Mesenchymal stem cell (in vitro differentiated cells and primary cell): ENCODE measurements around the gene SULT1B1.

ENCODE experiments used
- DNase-seq: peaks from one replicate; pipeline ENCODE4 v3.0.0-alpha.2; 2013
- H2AFZ ChIP-seq: one replicate; pipeline ENCODE4 v1.6.1; 2013; ENCODE audit warnings: low read depth, mild to moderate bottlenecking, control low read depth, inconsistent platforms, low read length, moderate library complexity
- H2AK5ac ChIP-seq: 2 replicates; pipeline ENCODE4 v1.6.1; 2013; ENCODE audit warnings: low read length, moderate library complexity, mild to moderate bottlenecking, inconsistent platforms; ENCODE audit not compliant: severe bottlenecking
- H2BK120ac ChIP-seq: one replicate; pipeline ENCODE4 v1.6.1; 2013; ENCODE audit warnings: low read depth, mild to moderate bottlenecking, inconsistent platforms, low read length, moderate library complexity
- H2BK12ac ChIP-seq, 2 experiments: one replicate each; pipeline ENCODE4 v1.6.1; 2013; ENCODE audit warnings: inconsistent platforms in 2 of 2, low read length in 2 of 2, mild to moderate bottlenecking in 2 of 2, moderate library complexity in 2 of 2, control low read depth in 1 of 2
- H2BK15ac ChIP-seq: one replicate; pipeline ENCODE4 v1.6.1; 2013; ENCODE audit warnings: mild to moderate bottlenecking, low read depth, inconsistent platforms; ENCODE audit not compliant: poor library complexity, severe bottlenecking
- H2BK5ac ChIP-seq: 2 replicates; pipeline ENCODE4 v1.6.1; 2013; ENCODE audit warnings: low read depth, mild to moderate bottlenecking, low read length, control low read depth, inconsistent platforms; ENCODE audit not compliant: poor library complexity, severe bottlenecking
- H3K14ac ChIP-seq, 2 experiments: one replicate each; pipeline ENCODE4 v1.6.1; 2013; ENCODE audit warnings: inconsistent platforms in 2 of 2, low read length in 2 of 2, control low read depth in 1 of 2, mild to moderate bottlenecking in 1 of 2, moderate library complexity in 1 of 2
- H3K18ac ChIP-seq, 2 experiments: one replicate each; pipeline ENCODE4 v1.6.1; 2013; ENCODE audit warnings: inconsistent platforms in 2 of 2, low read length in 2 of 2, control low read depth in 1 of 2, low read depth in 1 of 2, mild to moderate bottlenecking in 1 of 2
- H3K23ac ChIP-seq, 2 experiments: one replicate each; pipeline ENCODE4 v1.6.1; 2013; ENCODE audit warnings: inconsistent platforms in 2 of 2, low read length in 2 of 2, mild to moderate bottlenecking in 2 of 2, moderate library complexity in 2 of 2, control low read depth in 1 of 2
- H3K27ac ChIP-seq: 2 replicates; pipeline ENCODE4 v1.5.1; 2013; ENCODE audit warnings: mild to moderate bottlenecking, moderate library complexity, low read length, control low read depth, inconsistent platforms; ENCODE audit not compliant: poor library complexity, severe bottlenecking
- H3K27me3 ChIP-seq, 2 experiments: 2 replicates each; pipeline versions ENCODE4 v1.6.1 to v1.7.0; 2013; ENCODE audit warnings: low read length in 2 of 2, mild to moderate bottlenecking in 2 of 2, moderate library complexity in 2 of 2, control low read depth in 1 of 2, inconsistent platforms in 1 of 2; ENCODE audit not compliant: control insufficient read depth in 1 of 2, insufficient read depth in 1 of 2
- H3K36me3 ChIP-seq, 2 experiments: 2 replicates each; pipeline versions ENCODE4 v1.6.1 to v1.7.0; 2013; ENCODE audit warnings: low read length in 2 of 2, control low read depth in 1 of 2, inconsistent platforms in 1 of 2, low read depth in 1 of 2, mild to moderate bottlenecking in 1 of 2; ENCODE audit not compliant: insufficient read depth in 2 of 2, control insufficient read depth in 1 of 2
- H3K4ac ChIP-seq, 2 experiments: one replicate each; pipeline ENCODE4 v1.6.1; 2013; ENCODE audit warnings: inconsistent platforms in 2 of 2, low read length in 2 of 2, mild to moderate bottlenecking in 2 of 2, moderate library complexity in 2 of 2, control low read depth in 1 of 2, low read depth in 1 of 2
- H3K4me1 ChIP-seq: 2 replicates; pipeline ENCODE4 v1.6.1; 2013; ENCODE audit warnings: low read depth, low read length, control low read depth; ENCODE audit not compliant: control insufficient read depth, insufficient read depth
- H3K4me2 ChIP-seq: 2 replicates; pipeline ENCODE4 v1.6.1; 2013; ENCODE audit warnings: low read length, mild to moderate bottlenecking, inconsistent platforms; ENCODE audit not compliant: poor library complexity, severe bottlenecking
- H3K4me3 ChIP-seq, 2 experiments: 2 replicates each; pipeline versions ENCODE4 v1.5.1 to v1.7.0; 2013; ENCODE audit warnings: low read length in 2 of 2, mild to moderate bottlenecking in 2 of 2, control low read depth in 1 of 2, low read depth in 1 of 2; ENCODE audit not compliant: insufficient read depth in 1 of 2
- H3K79me1 ChIP-seq: replicated peaks from 2 replicates; pipeline ENCODE4 v1.6.1; 2013; ENCODE audit warnings: mild to moderate bottlenecking, control low read depth, low read length, inconsistent platforms; ENCODE audit not compliant: poor library complexity, severe bottlenecking
- H3K9ac ChIP-seq: 2 replicates; pipeline ENCODE4 v1.7.0; 2013; ENCODE audit warnings: mild to moderate bottlenecking, low read length, moderate library complexity
- H3K9me3 ChIP-seq: 2 replicates; pipeline ENCODE4 v1.7.0; 2013; ENCODE audit warnings: mild to moderate bottlenecking, low read length; ENCODE audit not compliant: control insufficient read depth
- H4K8ac ChIP-seq: one replicate; pipeline ENCODE4 v1.6.1; 2013; ENCODE audit warnings: inconsistent platforms, mild to moderate bottlenecking, low read length, moderate library complexity
- H4K91ac ChIP-seq: one replicate; pipeline ENCODE4 v1.6.1; 2013; ENCODE audit warnings: mild to moderate bottlenecking, low read length, inconsistent platforms
- WGBS: methylation state at CpG from one replicate; pipeline ENCODE4 v1.1.7; 2013; ENCODE audit warnings: mixed read lengths; 5-methylcytosine and 5-hydroxymethylcytosine counted together

The SULT1B1 gene

GRCh38 chr4:69787879-69788278 is 27.5 kb upstream of the SULT1B1 start:
- no peaks in the 10 kb centered on the region for H3K36me3 ChIP-seq
- no peak overlapping the region for H3K9ac ChIP-seq
- H3K79me1 ChIP-seq, result no peaks in the 10 kb centered on the region
- no peak overlapping the region for H4K8ac ChIP-seq
- no peak overlapping the region for H2BK15ac ChIP-seq
- no peak overlapping the region for H2BK12ac ChIP-seq
- H3K18ac ChIP-seq, result no peak overlapping the region
- no peak overlapping the region for H4K91ac ChIP-seq
- no peak overlapping the region for H3K4me3 ChIP-seq
- H2BK5ac ChIP-seq, result no peak overlapping the region
- H3K4me2 ChIP-seq, result no peak overlapping the region
- H3K27ac ChIP-seq, result no peak overlapping the region
- no peak for DNase-seq
- H2AK5ac ChIP-seq, result no peak overlapping the region
- H3K9me3 ChIP-seq, result no peaks in the 10 kb centered on the region
- no peak overlapping the region for H3K23ac ChIP-seq
- H3K4ac ChIP-seq, result no peak overlapping the region
- no peak overlapping the region for H2BK120ac ChIP-seq
- no peaks in the 10 kb centered on the region for H3K27me3 ChIP-seq
- H3K14ac ChIP-seq, result no peak overlapping the region
- H3K4me1 ChIP-seq, result no peaks in the 10 kb centered on the region
- no peak overlapping the region for H2AFZ ChIP-seq

GRCh38 chr4:69786547-69786946 is 26.1 kb upstream of the SULT1B1 start:
- Histone ChIP-seq H2BK15ac (no peak overlapping the region), H2BK5ac (no peak overlapping the region), H4K8ac (no peak overlapping the region), H3K4me3 (no peak overlapping the region), H2AFZ (no peak overlapping the region), H3K79me1 (no peaks in the 10 kb centered on the region), H2BK120ac (no peak overlapping the region), H3K4ac (no peak overlapping the region), H3K18ac (no peak overlapping the region), H2BK12ac (no peak overlapping the region), H3K27ac (no peak overlapping the region), H3K23ac (no peak overlapping the region), H3K4me2 (no peak overlapping the region), H3K36me3 (no peaks in the 10 kb centered on the region), H4K91ac (no peak overlapping the region), H3K9me3 (no peaks in the 10 kb centered on the region), H3K4me1 (no peaks in the 10 kb centered on the region), H2AK5ac (no peak overlapping the region), H3K9ac (no peak overlapping the region), H3K27me3 (no peaks in the 10 kb centered on the region), H3K14ac (no peak overlapping the region)
- no peak for DNase-seq
- WGBS, result no CpG with 5 or more reads among the region's 1 CpG

GRCh38 chr4:69785211-69785831 is 24.9 kb upstream of the SULT1B1 start:
- Histone ChIP-seq H3K9ac (no peak overlapping the region), H2BK15ac (no peak overlapping the region), H3K23ac (no peak overlapping the region), H3K4me3 (no peak overlapping the region), H3K27me3 (no peaks in the 10 kb centered on the region), H3K4ac (no peak overlapping the region), H4K8ac (no peak overlapping the region), H2BK12ac (no peak overlapping the region), H3K18ac (no peak overlapping the region), H3K9me3 (no peaks in the 10 kb centered on the region), H2AK5ac (no peak overlapping the region), H3K4me1 (no peaks in the 10 kb centered on the region), H2BK5ac (no peak overlapping the region), H3K36me3 (no peaks in the 10 kb centered on the region), H3K4me2 (no peak overlapping the region), H2AFZ (no peak overlapping the region), H3K27ac (no peak overlapping the region), H2BK120ac (no peak overlapping the region), H4K91ac (no peak overlapping the region), H3K14ac (no peak overlapping the region), H3K79me1 (no peaks in the 10 kb centered on the region)
- no peak for DNase-seq
- 88% methylated on average over 1 of the region's 1 CpG for WGBS

- Histone ChIP-seq H3K9ac (no peak overlapping the region), H4K91ac (no peak overlapping the region), H3K4me2 (no peak overlapping the region), H3K27me3 (no peaks in the 10 kb centered on the region), H2BK120ac (no peak overlapping the region), H3K4ac (no peak overlapping the region), H3K4me1 (no peaks in the 10 kb centered on the region), H3K14ac (no peak overlapping the region), H2BK12ac (no peak overlapping the region), H3K36me3 (no peaks in the 10 kb centered on the region), H3K4me3 (no peak overlapping the region), H2BK5ac (no peak overlapping the region), H2AFZ (no peak overlapping the region), H2BK15ac (no peak overlapping the region), H3K18ac (no peak overlapping the region), H3K23ac (no peak overlapping the region), H3K27ac (no peak overlapping the region), H4K8ac (no peak overlapping the region), H2AK5ac (no peak overlapping the region), H3K79me1 (no peaks in the 10 kb centered on the region), H3K9me3 (no peaks in the 10 kb centered on the region)
- no peak for DNase-seq
- 84% methylated on average over 15 of the region's 15 CpGs for WGBS
These were observed 22.4 kb upstream of the SULT1B1 start for GRCh38 chr4:69782651-69783310.
